GM12878 (cell line): ENCODE data around the gene RRP1B. TPM values are rescaled to one million over a fixed set of nuclear protein-coding genes. Genes with fewer than 3 reads are reported as not detected.
"Not testable (repeated sequence)": the region's sequence is repeated elsewhere in the genome, so short reads cannot be mapped to it uniquely, and the experiment has no call there.

ENCODE experiments used
- ATAC-seq: fragments of 200-7000 bp; cut with Tn5 transposase; 3 replicates; pipeline ENCODE4 v1.9.1; 2020; ENCODE audit warnings: mild to moderate bottlenecking, moderate library complexity
- BruUV-seq: library from RNA; stranded (reverse); fragments of 400-500 nt; replicated peaks from 2 replicates; lab custom pipeline; 2021; lab: Mats Ljungman, UMichigan
- CTCF ChIA-PET: fragments of 300-600 bp; sonication (Branson Sonifier 250); formaldehyde crosslinking; extraction: SDS; loops from one replicate; lab custom pipeline; 2021; ENCODE audit warnings: inconsistent platforms; lab: Yijun Ruan, JAX
- POLR2A ChIA-PET: fragments of 350-600 bp; formaldehyde crosslinking; extraction: SDS; loops from one replicate; lab custom pipeline; 2021; ENCODE audit warnings: inconsistent platforms; lab: Charles Lee
- RAD21 ChIA-PET: fragments of 300-600 bp; sonication (Branson Sonifier 250); formaldehyde crosslinking; loops from one replicate; lab custom pipeline; 2023; ENCODE audit warnings: antibody characterized with exemption; ENCODE audit not compliant: unreplicated experiment; lab: Charles Lee
- SMC1A ChIA-PET: fragments of 300-600 bp; sonication (Branson Sonifier 250); formaldehyde crosslinking; loops from one replicate; lab custom pipeline; 2023; ENCODE audit not compliant: unreplicated experiment, uncharacterized antibody; lab: Charles Lee
- DNase-seq: peaks from one replicate; pipeline ENCODE4 v3.0.0-alpha.2; 2011; ENCODE audit warnings: low read depth, low spot score
- FAIRE-seq: peaks from 3 replicates; lab custom pipeline; 2011; peaks lifted over from hg19 to GRCh38; lab: Jason Lieb, UNC
- H2AFZ ChIP-seq: 2 replicates; pipeline ENCODE4 v1.6.0; 2011; ENCODE audit warnings: low read depth, low read length, control low read depth; ENCODE audit not compliant: control insufficient read depth
- H3K27ac ChIP-seq: 2 replicates; pipeline ENCODE4 v1.5.1; 2011; ENCODE audit warnings: control low read depth; ENCODE audit not compliant: control insufficient read depth, insufficient read depth
- H3K27me3 ChIP-seq, 2 experiments: replicated peaks in 1 of 2; 2 replicates each; pipeline versions ENCODE4 v1.6.0 to v1.6.1; 2011; ENCODE audit warnings: low read length in 1 of 2; ENCODE audit not compliant: control insufficient read depth in 2 of 2, insufficient read depth in 2 of 2
- H3K36me3 ChIP-seq, 2 experiments: 2 replicates each; pipeline ENCODE4 v1.5.1; 2011; ENCODE audit warnings: low read length in 1 of 2; ENCODE audit not compliant: control insufficient read depth in 2 of 2, insufficient read depth in 2 of 2
- H3K4me1 ChIP-seq: 2 replicates; pipeline ENCODE4 v1.6.1; 2011; ENCODE audit warnings: mild to moderate bottlenecking, low read length, moderate library complexity, mixed read lengths; ENCODE audit not compliant: control insufficient read depth, insufficient read depth
- H3K4me2 ChIP-seq: 2 replicates; pipeline ENCODE4 v1.6.0; 2011; ENCODE audit warnings: control low read depth; ENCODE audit not compliant: control insufficient read depth, insufficient read depth
- H3K4me3 ChIP-seq: fragments of 200-600 bp; sonication (generic); 2 replicates; pipeline ENCODE4 v1.5.1; 2016
- H3K79me2 ChIP-seq: 2 replicates; pipeline ENCODE4 v1.6.0; 2011; ENCODE audit warnings: low read length; ENCODE audit not compliant: control insufficient read depth, insufficient read depth
- H3K9ac ChIP-seq: 2 replicates; pipeline ENCODE4 v1.8.0; 2011; ENCODE audit warnings: low read length, control low read depth, mixed read lengths; ENCODE audit not compliant: control insufficient read depth, insufficient read depth
- H3K9me3 ChIP-seq: replicated peaks from 3 replicates; pipeline ENCODE4 v1.5.1; 2011; ENCODE audit warnings: mild to moderate bottlenecking, low read length; ENCODE audit not compliant: control insufficient read depth, insufficient read depth
- H4K20me1 ChIP-seq: 2 replicates; pipeline ENCODE4 v1.6.0; 2011; ENCODE audit not compliant: control insufficient read depth, insufficient read depth
- EP300 ChIP-seq, 2 experiments: fragments of 150-350 bp in 1 of 2; IDR thresholded peaks; 2 replicates each; pipeline ENCODE4 v1.6.1; 2011 to 2012; ENCODE audit warnings: low read depth in 2 of 2, low read length in 2 of 2, borderline replicate concordance in 1 of 2, improper control_type of control experiment in 1 of 2, inconsistent platforms in 1 of 2; ENCODE audit not compliant: control insufficient read depth in 1 of 2
- LARP7 ChIP-seq: fragments of 450-650 bp; IDR thresholded peaks from 2 replicates; pipeline ENCODE4 v1.6.1; 2017; ENCODE audit warnings: mild to moderate bottlenecking
- WGBS: methylation state at CpG from one replicate; pipeline ENCODE4 v1.1.6; 2016; ENCODE audit warnings: low lambda C conversion rate; ENCODE audit not compliant: insufficient replicate concordance, insufficient coverage; ENCODE audit errors: missing lambda C conversion rate; 5-methylcytosine and 5-hydroxymethylcytosine counted together
- in situ Hi-C: fragments of 300-500 bp; cut with MboI; formaldehyde crosslinking; loops from 9 replicates; pipeline ENCODE4 v1.14.3; 2018; ENCODE audit warnings: mixed read lengths
- intact Hi-C: fragments of 100-400 bp; cut with micrococcal nuclease; formaldehyde crosslinking; loops from one replicate; pipeline ENCODE4 v1.14.2; 2022; ENCODE audit not compliant: unreplicated experiment
- polyA plus RNA-seq, 11 experiments: library from polyadenylated mRNA; depleted of rRNA in 4 of 11; unstranded in 6 of 11; stranded (reverse) in 5 of 11; fragments of >200 nt; fragmentation: Nextera tagmentation in 4 of 11; fragmentation: Illumina TruSeq in 1 of 11; extraction: Ambion mirVana in 4 of 11; extraction: Trizol in 1 of 11; gene quantifications; 1 replicate in 1 of 11; 2 replicates in 10 of 11; pipeline versions ENCODE4 v1.2.1 to v1.2.3, GENCODE V29; 2011 to 2016; ENCODE audit warnings: inconsistent platforms in 2 of 11, missing spikeins in 2 of 11, low read depth in 1 of 11
- total RNA-seq, 4 experiments: library from RNA; depleted of rRNA in 3 of 4; stranded (reverse); fragments of >200 nt in 3 of 4; fragmentation: Illumina TruSeq in 1 of 4; extraction: Trizol in 1 of 4; gene quantifications; 2 replicates each; pipeline versions ENCODE4 v1.2.1 to v1.2.3, GENCODE V29; 2013 to 2021

Gene RRP1B
- total and polyA plus RNA-seq, 10 of the 15 experiments (the other 5 are each of a cell fraction or from before 2014, with no cell fraction given): 8.1 to 57.4 (median 38.1) TPM

DNA sequence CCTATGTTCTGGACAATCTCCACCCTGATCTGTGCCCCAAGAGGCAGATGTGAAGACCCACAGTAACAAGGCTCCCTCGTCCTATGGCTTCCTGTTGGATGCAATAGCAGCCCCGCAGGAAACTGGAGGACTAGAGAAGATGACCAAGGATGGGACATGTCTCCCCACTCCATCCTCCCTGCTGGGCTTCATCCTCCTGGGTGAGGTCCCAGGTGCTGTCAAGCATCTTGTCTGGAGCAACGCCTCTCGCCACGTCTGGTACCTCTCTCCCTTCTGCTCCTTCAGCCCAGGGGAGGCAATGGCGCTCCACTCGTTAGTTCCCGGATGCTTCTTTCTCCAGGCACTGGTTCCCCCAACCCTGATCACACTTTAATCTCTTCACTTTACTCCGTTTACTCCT lies 11.2 kb upstream of the RRP1B start:
- peaks cover 11% of the 10 kb centered on the region; the same call in 1 of the 2 replicates for H3K4me1 ChIP-seq
- H3K4me3 ChIP-seq: no peak overlapping the region
- WGBS: 61% methylated on average over 9 of the region's 9 CpGs
- H4K20me1 ChIP-seq: no peaks in the 10 kb centered on the region
- no peaks in the 10 kb centered on the region for H3K79me2 ChIP-seq
- in situ Hi-C loops: loop anchor here (5.0 kb wide), 1 partner anchor 36 kb away; no protein-coding TSS in a partner anchor
- no peak overlapping the region for H2AFZ ChIP-seq
- H3K9ac ChIP-seq: no peak overlapping the region
- ChIA-PET SMC1A (interaction anchor here (1.5 kb wide), 1 partner anchor 37 kb away, joined by 5 read pairs; no protein-coding TSS in a partner anchor), CTCF (interaction anchor here (1.5 to 3.9 kb wide), 3 partner anchors 9 to 36 kb away, joined by 5 to 41 read pairs (median 11); no protein-coding TSS in a partner anchor), POLR2A (no interaction called here), RAD21 (interaction anchor here (0.8 kb wide), 1 partner anchor 728 kb away, joined by 3 read pairs; no protein-coding TSS in a partner anchor)
- intact Hi-C loops: loop anchor here (5.0 kb wide), 1 partner anchor 341 kb away; no protein-coding TSS in a partner anchor
- TF ChIP-seq LARP7: no peak
- TF ChIP-seq EP300 (IDR thresholded peaks at IDR 0.05; ENCODE audit: borderline replicate concordance in 1 of 2, control insufficient read depth in 1 of 2, low read depth in 2 of 2, low read length in 2 of 2): no peak
- no peaks in the 10 kb centered on the region for H3K36me3 ChIP-seq
- no peak for FAIRE-seq
- H3K27me3 ChIP-seq: no peaks in the 10 kb centered on the region; a peak in 1 of 4 replicates
- no peaks in the 10 kb centered on the region for H3K9me3 ChIP-seq
- H3K27ac ChIP-seq: no peak overlapping the region
- BruUV-seq: no TSS peak
- H3K4me2 ChIP-seq: no peak overlapping the region
- no peak for DNase-seq
- no peak for ATAC-seq

DNA sequence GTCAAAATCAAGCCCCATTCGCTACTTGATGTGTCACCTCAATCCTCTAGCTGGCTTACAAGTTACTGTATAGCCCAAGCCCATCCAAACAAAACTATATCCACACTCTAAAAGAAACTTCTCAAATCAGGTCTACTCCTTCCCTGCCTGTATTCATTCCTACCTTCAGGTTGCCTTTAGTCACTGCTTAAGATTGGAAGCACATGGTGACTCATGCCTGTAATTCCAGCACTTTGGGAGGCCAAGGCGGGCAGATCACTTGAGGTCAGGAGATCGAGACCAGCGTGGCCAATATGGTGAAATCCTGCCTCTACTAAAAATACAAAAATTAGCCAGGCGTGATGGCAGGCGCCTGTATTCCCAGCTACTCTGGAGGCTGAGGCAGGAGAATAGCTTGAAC lies 7.4 kb upstream of the RRP1B start:
- H3K27ac ChIP-seq, H3K27me3 ChIP-seq, CTCF ChIA-PET, H3K79me2 ChIP-seq, H3K9me3 ChIP-seq, H3K4me3 ChIP-seq, H3K4me2 ChIP-seq, H3K9ac ChIP-seq, DNase-seq, H4K20me1 ChIP-seq, RAD21 ChIA-PET, ATAC-seq, POLR2A ChIA-PET, FAIRE-seq, BruUV-seq, H3K4me1 ChIP-seq, H2AFZ ChIP-seq, H3K36me3 ChIP-seq: not testable (repeated sequence)
- intact Hi-C loops (loop anchor here (10.0 kb wide), 1 partner anchor 727 kb away; the partner anchor contains the start of gene ERVH48-1), in situ Hi-C loops (loop anchor here (10.0 kb wide), 1 partner anchor 717 kb away; no protein-coding TSS in a partner anchor)
- 40% methylated on average over 6 of the region's 6 CpGs for WGBS
- SMC1A ChIA-PET: interaction anchor here (1.6 kb wide), 1 partner anchor 65 kb away, joined by 4 read pairs; no protein-coding TSS in a partner anchor
